H9 (cell line): ENCODE data around the gene MLPH. TPM values are rescaled to one million over a fixed set of nuclear protein-coding genes. Genes with fewer than 3 reads are reported as not detected.
A peak's percentile ranks its signal among the peaks of the same experiment; 100 is the strongest.

Source experiments
- DNase-seq: peaks from one replicate; pipeline ENCODE4 v3.0.0-alpha.2; 2017
- H2AFZ ChIP-seq: one replicate; pipeline ENCODE4 v1.6.1; 2013; ENCODE audit warnings: mild to moderate bottlenecking, low read length, control low read depth, moderate library complexity
- H2AK5ac ChIP-seq: 2 replicates; pipeline ENCODE4 v1.6.1; 2013; ENCODE audit warnings: low read length, control low read depth, mixed read lengths; ENCODE audit not compliant: insufficient read length
- H2BK120ac ChIP-seq: one replicate; pipeline ENCODE4 v1.6.1; 2013; ENCODE audit warnings: low read depth, mild to moderate bottlenecking, low read length, control low read depth, inconsistent platforms; ENCODE audit not compliant: poor library complexity, severe bottlenecking
- H2BK12ac ChIP-seq: 2 replicates; pipeline ENCODE4 v1.6.1; 2013; ENCODE audit warnings: low read length, control low read depth, mixed read lengths, low read depth; ENCODE audit not compliant: insufficient read length
- H2BK15ac ChIP-seq: 2 replicates; pipeline ENCODE4 v1.6.1; 2013; ENCODE audit warnings: low read depth, low read length, control low read depth
- H2BK20ac ChIP-seq: one replicate; pipeline ENCODE4 v1.6.1; 2013; ENCODE audit warnings: low read depth, mild to moderate bottlenecking, low read length, control low read depth, inconsistent platforms; ENCODE audit not compliant: poor library complexity, severe bottlenecking
- H2BK5ac ChIP-seq: 2 replicates; pipeline ENCODE4 v1.6.1; 2013; ENCODE audit warnings: low read length, control low read depth, mixed read lengths; ENCODE audit not compliant: insufficient read length
- H3K14ac ChIP-seq: 2 replicates; pipeline ENCODE4 v1.6.1; 2013; ENCODE audit warnings: low read length, control low read depth; ENCODE audit not compliant: insufficient read depth
- H3K18ac ChIP-seq: 2 replicates; pipeline ENCODE4 v1.6.1; 2013; ENCODE audit warnings: low read depth, mild to moderate bottlenecking, mixed read lengths, low read length, control low read depth; ENCODE audit not compliant: insufficient read length
- H3K23ac ChIP-seq: 2 replicates; pipeline ENCODE4 v1.6.1; 2013; ENCODE audit warnings: low read length, control low read depth, mixed read lengths, low read depth; ENCODE audit not compliant: insufficient read length
- H3K23me2 ChIP-seq: 2 replicates; pipeline ENCODE4 v1.6.1; 2013; ENCODE audit warnings: low read depth, mild to moderate bottlenecking, mixed read lengths, low read length, control low read depth; ENCODE audit not compliant: insufficient read length, poor library complexity, severe bottlenecking
- H3K27ac ChIP-seq: 2 replicates; pipeline ENCODE4 v1.5.1; 2013; ENCODE audit warnings: low read length, control low read depth, mixed read lengths, low read depth; ENCODE audit not compliant: insufficient read length
- H3K27me3 ChIP-seq: 2 replicates; pipeline ENCODE4 v1.6.1; 2013; ENCODE audit warnings: low read length, control low read depth, inconsistent platforms; ENCODE audit not compliant: insufficient read depth
- H3K4ac ChIP-seq: 2 replicates; pipeline ENCODE4 v1.6.1; 2013; ENCODE audit warnings: low read depth, mild to moderate bottlenecking, control low read depth, inconsistent platforms, low read length, moderate library complexity
- H3K4me1 ChIP-seq: 2 replicates; pipeline ENCODE4 v1.6.1; 2013; ENCODE audit warnings: low read length, control low read depth, inconsistent platforms; ENCODE audit not compliant: insufficient read depth
- H3K4me2 ChIP-seq: 2 replicates; pipeline ENCODE4 v1.6.1; 2013; ENCODE audit warnings: low read length, control low read depth, mixed read lengths; ENCODE audit not compliant: insufficient read length, insufficient read depth
- H3K56ac ChIP-seq: 2 replicates; pipeline ENCODE4 v1.6.1; 2013; ENCODE audit warnings: low read depth, mild to moderate bottlenecking, mixed read lengths, low read length, control low read depth; ENCODE audit not compliant: insufficient read length
- H3K79me1 ChIP-seq: 2 replicates; pipeline ENCODE4 v1.6.1; 2013; ENCODE audit warnings: low read depth, mild to moderate bottlenecking, moderate library complexity, low read length, control low read depth, inconsistent platforms; ENCODE audit not compliant: insufficient read depth, poor library complexity, severe bottlenecking
- H3K79me2 ChIP-seq: 2 replicates; pipeline ENCODE4 v1.6.1; 2013; ENCODE audit warnings: low read length, control low read depth, inconsistent platforms; ENCODE audit not compliant: insufficient read depth
- H3K9ac ChIP-seq: 2 replicates; pipeline ENCODE4 v1.6.1; 2013; ENCODE audit warnings: low read length, control low read depth, mixed read lengths; ENCODE audit not compliant: insufficient read length; ENCODE audit errors: extremely low read depth
- H3K9me3 ChIP-seq: one replicate; pipeline ENCODE4 v1.6.1; 2013; ENCODE audit warnings: low read depth, low read length, inconsistent platforms; ENCODE audit not compliant: control insufficient read depth
- H3T11ph ChIP-seq: one replicate; pipeline ENCODE4 v1.6.1; 2013; ENCODE audit warnings: mild to moderate bottlenecking, low read length, control low read depth, inconsistent platforms
- H4K20me1 ChIP-seq: one replicate; pipeline ENCODE4 v1.6.1; 2013; ENCODE audit not compliant: control insufficient read depth, insufficient read length, insufficient read depth
- H4K5ac ChIP-seq: 2 replicates; pipeline ENCODE4 v1.6.1; 2013; ENCODE audit warnings: low read depth, mild to moderate bottlenecking, mixed read lengths, low read length, control low read depth; ENCODE audit not compliant: insufficient read length
- H4K8ac ChIP-seq: replicated peaks from 2 replicates; pipeline ENCODE4 v1.6.1; 2013; ENCODE audit warnings: low read length, control low read depth, mixed read lengths, low read depth; ENCODE audit not compliant: insufficient read length
- H4K91ac ChIP-seq: 2 replicates; pipeline ENCODE4 v1.6.1; 2013; ENCODE audit warnings: low read depth, mild to moderate bottlenecking, moderate library complexity, mixed read lengths, low read length, control low read depth; ENCODE audit not compliant: insufficient read length
- H3K27ac Mint-ChIP-seq, 3 experiments: 2 replicates in 2 of 3; 3 replicates in 1 of 3; pipeline ENCODE4 v1.8.0; 2020 to 2021; ENCODE audit warnings: mixed read lengths in 3 of 3, mild to moderate bottlenecking in 1 of 3, moderate library complexity in 1 of 3
- H3K27me3 Mint-ChIP-seq: 2 replicates; pipeline ENCODE4 v1.8.0; 2021; ENCODE audit warnings: low read depth, mild to moderate bottlenecking, moderate library complexity, mixed read lengths
- H3K36me3 Mint-ChIP-seq, 3 experiments: 2 replicates in 2 of 3; 3 replicates in 1 of 3; pipeline ENCODE4 v1.8.0; 2020 to 2021; ENCODE audit warnings: low read depth in 3 of 3, mixed read lengths in 3 of 3; ENCODE audit not compliant: insufficient read depth in 1 of 3
- H3K4me1 Mint-ChIP-seq, 2 experiments: 2 replicates each; pipeline ENCODE4 v1.8.0; 2020; ENCODE audit warnings: mixed read lengths in 2 of 2
- H3K4me3 Mint-ChIP-seq, 2 experiments: 2 replicates in 1 of 2; 3 replicates in 1 of 2; pipeline ENCODE4 v1.8.0; 2020 to 2021; ENCODE audit warnings: mild to moderate bottlenecking in 2 of 2, mixed read lengths in 2 of 2, moderate library complexity in 1 of 2
- H3K9me3 Mint-ChIP-seq, 2 experiments: 2 replicates in 1 of 2; 3 replicates in 1 of 2; pipeline ENCODE4 v1.8.0; 2020; ENCODE audit warnings: mild to moderate bottlenecking in 2 of 2, mixed read lengths in 2 of 2, moderate library complexity in 1 of 2
- WGBS: extraction: QIAGEN DNeasy Blood & Tissue Kit; methylation state at CpG from one replicate; pipeline ENCODE4 v1.1.7; 2013; ENCODE audit warnings: missing lambda C conversion rate, low lambda C conversion rate, mixed read lengths; ENCODE audit not compliant: insufficient read length; ENCODE audit errors: extremely low coverage; 5-methylcytosine and 5-hydroxymethylcytosine counted together
- total RNA-seq: library from RNA; stranded (reverse); gene quantifications from 2 replicates; pipeline ENCODE4 v1.2.1, GENCODE V29; 2021
- TF ChIP-seq, protein P1 (sequence below): fragments of 200-600 bp; sonication (generic); conservative IDR thresholded peaks from 3 replicates; pipeline ENCODE4 v1.8.0; 2021; ENCODE audit warnings: antibody characterized with exemption, mild to moderate bottlenecking

Gene MLPH
- total RNA-seq, 1 experiment from 2014 or later: 3.4 TPM

DNA sequence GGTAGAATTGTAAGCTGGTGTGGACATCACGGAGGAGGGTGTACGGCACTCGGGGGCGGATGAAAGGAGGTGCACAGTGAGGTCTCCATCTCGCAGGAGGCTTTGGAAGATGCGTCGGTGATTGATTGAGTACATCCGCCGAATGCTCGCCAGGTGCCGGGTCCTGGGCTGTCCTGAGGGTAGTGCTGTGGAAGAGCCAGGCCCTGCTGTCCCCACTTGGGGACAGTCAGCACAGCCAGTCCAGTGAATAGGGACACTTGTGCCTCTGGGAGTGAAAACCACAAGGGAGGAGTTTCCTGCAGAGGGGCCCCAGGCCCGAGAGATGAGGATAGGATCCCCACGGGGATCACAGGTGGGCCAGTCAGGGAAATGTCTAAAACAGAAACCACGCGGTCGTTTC, 28.1 kb downstream of the MLPH start:
- WGBS: no CpG with 5 or more reads among the region's 16 CpGs
- TF ChIP-seq, protein P1, sequence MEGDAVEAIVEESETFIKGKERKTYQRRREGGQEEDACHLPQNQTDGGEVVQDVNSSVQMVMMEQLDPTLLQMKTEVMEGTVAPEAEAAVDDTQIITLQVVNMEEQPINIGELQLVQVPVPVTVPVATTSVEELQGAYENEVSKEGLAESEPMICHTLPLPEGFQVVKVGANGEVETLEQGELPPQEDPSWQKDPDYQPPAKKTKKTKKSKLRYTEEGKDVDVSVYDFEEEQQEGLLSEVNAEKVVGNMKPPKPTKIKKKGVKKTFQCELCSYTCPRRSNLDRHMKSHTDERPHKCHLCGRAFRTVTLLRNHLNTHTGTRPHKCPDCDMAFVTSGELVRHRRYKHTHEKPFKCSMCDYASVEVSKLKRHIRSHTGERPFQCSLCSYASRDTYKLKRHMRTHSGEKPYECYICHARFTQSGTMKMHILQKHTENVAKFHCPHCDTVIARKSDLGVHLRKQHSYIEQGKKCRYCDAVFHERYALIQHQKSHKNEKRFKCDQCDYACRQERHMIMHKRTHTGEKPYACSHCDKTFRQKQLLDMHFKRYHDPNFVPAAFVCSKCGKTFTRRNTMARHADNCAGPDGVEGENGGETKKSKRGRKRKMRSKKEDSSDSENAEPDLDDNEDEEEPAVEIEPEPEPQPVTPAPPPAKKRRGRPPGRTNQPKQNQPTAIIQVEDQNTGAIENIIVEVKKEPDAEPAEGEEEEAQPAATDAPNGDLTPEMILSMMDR: no peak
- H3K9me3 Mint-ChIP-seq: peaks cover 0 to 3% of the 10 kb centered on the region in 2 experiments; a peak in 2 of 5 replicates

More for the DNA sequence above, 28.1 kb downstream of the MLPH start:
- Histone ChIP-seq H2BK20ac (no peak overlapping the region), H2BK120ac (no peak overlapping the region), H3K4me1 (no peaks in the 10 kb centered on the region), H3K23me2 (no peaks in the 10 kb centered on the region), H4K5ac (no peak overlapping the region), H3K27ac (no peak overlapping the region), H3K9ac (no peak overlapping the region), H2BK5ac (no peak overlapping the region), H3K56ac (no peak overlapping the region), H3K18ac (no peak overlapping the region), H3K9me3 (no peaks in the 10 kb centered on the region), H3K27me3 (no peaks in the 10 kb centered on the region), H2BK15ac (no peak overlapping the region), H4K20me1 (no peaks in the 10 kb centered on the region), H4K91ac (no peak overlapping the region), H3T11ph (no peak overlapping the region), H2AFZ (no peak overlapping the region), H2AK5ac (no peak overlapping the region), H4K8ac (no peak overlapping the region), H3K14ac (no peak overlapping the region), H3K79me2 (no peaks in the 10 kb centered on the region), H3K79me1 (no peaks in the 10 kb centered on the region), H3K4me2 (no peak overlapping the region), H2BK12ac (no peak overlapping the region), H3K4ac (no peak overlapping the region), H3K23ac (no peak overlapping the region)
- no peak for DNase-seq
- Mint-ChIP-seq H3K4me1 (peaks cover 3% of the 10 kb centered on the region in 2 experiments; a peak in 2 of 4 replicates), H3K4me3 (no peak overlapping the region), H3K27me3 (peaks cover 4% of the 10 kb centered on the region; the same call in 1 of the 2 replicates), H3K27ac (peak overlapping the region in 1 of 3 experiments; percentile 7; a peak in 1 of 7 replicates), H3K36me3 (no peaks in the 10 kb centered on the region)
